Measurements from ENCODE around the gene CALML5. TPM values are rescaled to one million over a fixed set of nuclear protein-coding genes. Genes with fewer than 3 reads are reported as not detected.

The CALML5 gene
- polyA plus RNA-seq, 1 of the 3 experiments (the other 2 are of a cell fraction), result not detected

DNA sequence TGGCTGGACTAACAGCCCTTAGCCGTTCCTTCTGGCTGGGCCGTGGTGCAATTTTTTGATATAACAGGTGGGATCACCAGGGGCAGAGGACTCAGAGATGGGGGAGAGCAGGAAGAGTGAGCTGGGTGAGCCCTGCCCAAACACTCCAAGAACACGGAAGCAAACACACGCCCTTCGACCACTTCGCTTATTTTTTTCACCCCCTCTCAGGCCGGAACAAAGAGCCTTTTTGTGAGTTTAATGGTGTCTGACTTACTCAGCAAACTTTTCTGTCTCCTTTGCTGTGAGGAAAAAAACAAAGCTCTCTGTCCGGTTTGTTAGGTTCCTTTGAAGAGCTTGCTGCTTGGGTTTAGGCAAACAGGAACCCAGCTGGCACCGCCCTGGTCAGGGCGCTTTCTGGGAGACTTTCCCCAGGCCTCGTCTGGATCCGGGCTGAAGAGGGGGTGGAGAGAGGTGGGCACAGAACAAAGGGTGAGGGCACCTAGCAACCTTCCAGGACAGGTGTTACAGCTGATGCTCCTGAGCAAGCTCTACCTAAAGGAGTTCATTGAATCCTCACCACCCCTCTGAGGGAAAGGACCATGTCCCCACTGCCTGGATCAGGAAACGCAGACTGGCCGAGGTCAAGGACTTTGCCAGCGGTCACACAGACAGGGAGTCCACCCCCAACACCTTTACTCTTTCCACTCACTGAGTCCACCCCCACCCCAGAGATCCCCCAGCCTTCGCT lies 48.7 kb upstream of the CALML5 start:
- peak overlapping the region; percentile 71; the same call in 1 of the 2 replicates for H2AFZ ChIP-seq (ENCODE audit: low read depth)
- CTCF ChIA-PET, result interaction anchor here (0.8 to 1.1 kb wide), 2 partner anchors 48 to 75 kb away, joined by 3 to 4 read pairs; no protein-coding TSS in a partner anchor
- TF ChIP-seq YY1 (IDR thresholded peaks at IDR 0.05; ENCODE audit: low read depth), result no peak
- TF ChIP-seq POLR2AphosphoS5 (IDR thresholded peaks at IDR 0.05; ENCODE audit: low read depth, low read length), result no peak
- no peak for TF ChIP-seq EP300 (IDR thresholded peaks at IDR 0.05; ENCODE audit: borderline replicate concordance in 1 of 2, low read depth in 1 of 2, low read length in 1 of 2)
- H3K9me2 ChIP-seq, result no peaks in the 10 kb centered on the region
- H3K27me3 ChIP-seq (ENCODE audit: insufficient read depth), result no peaks in the 10 kb centered on the region
- H3K4me1 ChIP-seq (ENCODE audit: control insufficient read depth in 1 of 2, insufficient read depth in 2 of 2, low read depth in 1 of 2, low read length in 1 of 2), result peaks cover 15 to 20% of the 10 kb centered on the region in 2 experiments; a peak in 2 of 4 replicates
- H4K20me1 ChIP-seq (ENCODE audit: insufficient read depth), result no peaks in the 10 kb centered on the region
- peak overlapping the region; percentile 40; the same call in 1 of the 2 replicates for H3K4me2 ChIP-seq
- no peak for DNase-seq
- H3F3A ChIP-seq (replicated peaks; ENCODE audit: insufficient read depth), result peaks cover 4% of the 10 kb centered on the region
- H3K9me3 ChIP-seq, result no peaks in the 10 kb centered on the region
- H3K9ac ChIP-seq, result no peak overlapping the region
- peak overlapping the region in 1 of 2 experiments; percentile 68; a peak in 2 of 4 replicates for H3K27ac ChIP-seq (ENCODE audit: low read depth in 2 of 2, low read length in 1 of 2)
- H3K4me3 ChIP-seq (ENCODE audit: low read depth in 2 of 2, low read length in 1 of 2), result no peak overlapping the region
- no peaks in the 10 kb centered on the region for H3K79me2 ChIP-seq (ENCODE audit: insufficient read depth)
- POLR2A ChIA-PET, result no interaction called here
- no peaks in the 10 kb centered on the region for H3K36me3 ChIP-seq (replicated peaks in 1 of 2; ENCODE audit: control insufficient read depth in 1 of 2, insufficient read depth in 2 of 2, low read length in 1 of 2)
- WGBS (ENCODE audit: low lambda C conversion rate), result 77% methylated on average over 14 of the region's 16 CpGs

DNA sequence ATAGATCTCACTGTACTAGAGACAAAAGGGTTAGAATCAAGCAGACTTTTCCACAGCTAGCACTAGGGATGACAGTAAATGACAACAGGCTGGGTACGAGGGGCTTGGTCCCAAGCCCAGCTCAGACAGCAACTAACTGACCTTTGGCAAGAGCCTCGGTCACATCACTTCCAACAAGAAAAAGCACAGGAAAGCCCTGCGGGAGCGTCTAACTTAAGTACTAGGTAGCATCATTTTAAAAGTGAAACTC lies 48.2 kb upstream of the CALML5 start:
- no peaks in the 10 kb centered on the region for H3K9me2 ChIP-seq
- H3K27me3 ChIP-seq (ENCODE audit: insufficient read depth), result no peaks in the 10 kb centered on the region
- H3K36me3 ChIP-seq (replicated peaks in 1 of 2; ENCODE audit: control insufficient read depth in 1 of 2, insufficient read depth in 2 of 2, low read length in 1 of 2), result no peaks in the 10 kb centered on the region
- H3K79me2 ChIP-seq (ENCODE audit: insufficient read depth), result no peaks in the 10 kb centered on the region
- no peaks in the 10 kb centered on the region for H4K20me1 ChIP-seq (ENCODE audit: insufficient read depth)
- H3K9me3 ChIP-seq, result 0 out of 2 replicates have a peak, but pooled peaks cover 2% of the 10 kb centered on the region
- H3K27ac ChIP-seq (ENCODE audit: low read depth in 2 of 2, low read length in 1 of 2), result no peak overlapping the region
- H3K9ac ChIP-seq, result no peak overlapping the region
- DNase-seq, result no peak
- peaks cover 15 to 20% of the 10 kb centered on the region in 2 experiments; a peak in 2 of 4 replicates for H3K4me1 ChIP-seq (ENCODE audit: control insufficient read depth in 1 of 2, insufficient read depth in 2 of 2, low read depth in 1 of 2, low read length in 1 of 2)
- no peak overlapping the region for H3K4me2 ChIP-seq
- H2AFZ ChIP-seq (ENCODE audit: low read depth), result no peak overlapping the region
- peaks cover 4% of the 10 kb centered on the region for H3F3A ChIP-seq (replicated peaks; ENCODE audit: insufficient read depth)
- ChIA-PET POLR2A (no interaction called here), CTCF (interaction anchor here (1.1 kb wide), 1 partner anchor 76 kb away, joined by 4 read pairs; no protein-coding TSS in a partner anchor)
- WGBS (ENCODE audit: low lambda C conversion rate), result 68% methylated on average over 4 of the region's 4 CpGs
- TF ChIP-seq POLR2AphosphoS5 (IDR thresholded peaks at IDR 0.05; ENCODE audit: low read depth, low read length), result no peak
- TF ChIP-seq ELF1 (IDR thresholded peaks at IDR 0.05), result no peak
- no peak for TF ChIP-seq RCOR1 (IDR thresholded peaks at IDR 0.05; ENCODE audit: low read length)
- TF ChIP-seq NFIC (IDR thresholded peaks at IDR 0.05; ENCODE audit: borderline replicate concordance), result no peak
- TF ChIP-seq EP300 (IDR thresholded peaks at IDR 0.05; ENCODE audit: borderline replicate concordance in 1 of 2, low read depth in 1 of 2, low read length in 1 of 2), result no peak
- TF ChIP-seq TEAD4 (IDR thresholded peaks at IDR 0.05; ENCODE audit: borderline replicate concordance, insufficient read depth), result no peak
- TF ChIP-seq EZH2phosphoT487 (IDR thresholded peaks at IDR 0.05; ENCODE audit: borderline replicate concordance, low read depth), result no peak
- no peak for TF ChIP-seq GATA2 (CRISPR knock-in tag; IDR thresholded peaks at IDR 0.05)
- TF ChIP-seq, protein P1, sequence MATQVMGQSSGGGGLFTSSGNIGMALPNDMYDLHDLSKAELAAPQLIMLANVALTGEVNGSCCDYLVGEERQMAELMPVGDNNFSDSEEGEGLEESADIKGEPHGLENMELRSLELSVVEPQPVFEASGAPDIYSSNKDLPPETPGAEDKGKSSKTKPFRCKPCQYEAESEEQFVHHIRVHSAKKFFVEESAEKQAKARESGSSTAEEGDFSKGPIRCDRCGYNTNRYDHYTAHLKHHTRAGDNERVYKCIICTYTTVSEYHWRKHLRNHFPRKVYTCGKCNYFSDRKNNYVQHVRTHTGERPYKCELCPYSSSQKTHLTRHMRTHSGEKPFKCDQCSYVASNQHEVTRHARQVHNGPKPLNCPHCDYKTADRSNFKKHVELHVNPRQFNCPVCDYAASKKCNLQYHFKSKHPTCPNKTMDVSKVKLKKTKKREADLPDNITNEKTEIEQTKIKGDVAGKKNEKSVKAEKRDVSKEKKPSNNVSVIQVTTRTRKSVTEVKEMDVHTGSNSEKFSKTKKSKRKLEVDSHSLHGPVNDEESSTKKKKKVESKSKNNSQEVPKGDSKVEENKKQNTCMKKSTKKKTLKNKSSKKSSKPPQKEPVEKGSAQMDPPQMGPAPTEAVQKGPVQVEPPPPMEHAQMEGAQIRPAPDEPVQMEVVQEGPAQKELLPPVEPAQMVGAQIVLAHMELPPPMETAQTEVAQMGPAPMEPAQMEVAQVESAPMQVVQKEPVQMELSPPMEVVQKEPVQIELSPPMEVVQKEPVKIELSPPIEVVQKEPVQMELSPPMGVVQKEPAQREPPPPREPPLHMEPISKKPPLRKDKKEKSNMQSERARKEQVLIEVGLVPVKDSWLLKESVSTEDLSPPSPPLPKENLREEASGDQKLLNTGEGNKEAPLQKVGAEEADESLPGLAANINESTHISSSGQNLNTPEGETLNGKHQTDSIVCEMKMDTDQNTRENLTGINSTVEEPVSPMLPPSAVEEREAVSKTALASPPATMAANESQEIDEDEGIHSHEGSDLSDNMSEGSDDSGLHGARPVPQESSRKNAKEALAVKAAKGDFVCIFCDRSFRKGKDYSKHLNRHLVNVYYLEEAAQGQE (IDR thresholded peaks at IDR 0.05; ENCODE audit: low read depth, low read length), result no peak
- TF ChIP-seq, protein P2, sequence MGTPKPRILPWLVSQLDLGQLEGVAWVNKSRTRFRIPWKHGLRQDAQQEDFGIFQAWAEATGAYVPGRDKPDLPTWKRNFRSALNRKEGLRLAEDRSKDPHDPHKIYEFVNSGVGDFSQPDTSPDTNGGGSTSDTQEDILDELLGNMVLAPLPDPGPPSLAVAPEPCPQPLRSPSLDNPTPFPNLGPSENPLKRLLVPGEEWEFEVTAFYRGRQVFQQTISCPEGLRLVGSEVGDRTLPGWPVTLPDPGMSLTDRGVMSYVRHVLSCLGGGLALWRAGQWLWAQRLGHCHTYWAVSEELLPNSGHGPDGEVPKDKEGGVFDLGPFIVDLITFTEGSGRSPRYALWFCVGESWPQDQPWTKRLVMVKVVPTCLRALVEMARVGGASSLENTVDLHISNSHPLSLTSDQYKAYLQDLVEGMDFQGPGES (IDR thresholded peaks at IDR 0.05; ENCODE audit: low read depth, low read length), result no peak
- TF ChIP-seq, protein P3, sequence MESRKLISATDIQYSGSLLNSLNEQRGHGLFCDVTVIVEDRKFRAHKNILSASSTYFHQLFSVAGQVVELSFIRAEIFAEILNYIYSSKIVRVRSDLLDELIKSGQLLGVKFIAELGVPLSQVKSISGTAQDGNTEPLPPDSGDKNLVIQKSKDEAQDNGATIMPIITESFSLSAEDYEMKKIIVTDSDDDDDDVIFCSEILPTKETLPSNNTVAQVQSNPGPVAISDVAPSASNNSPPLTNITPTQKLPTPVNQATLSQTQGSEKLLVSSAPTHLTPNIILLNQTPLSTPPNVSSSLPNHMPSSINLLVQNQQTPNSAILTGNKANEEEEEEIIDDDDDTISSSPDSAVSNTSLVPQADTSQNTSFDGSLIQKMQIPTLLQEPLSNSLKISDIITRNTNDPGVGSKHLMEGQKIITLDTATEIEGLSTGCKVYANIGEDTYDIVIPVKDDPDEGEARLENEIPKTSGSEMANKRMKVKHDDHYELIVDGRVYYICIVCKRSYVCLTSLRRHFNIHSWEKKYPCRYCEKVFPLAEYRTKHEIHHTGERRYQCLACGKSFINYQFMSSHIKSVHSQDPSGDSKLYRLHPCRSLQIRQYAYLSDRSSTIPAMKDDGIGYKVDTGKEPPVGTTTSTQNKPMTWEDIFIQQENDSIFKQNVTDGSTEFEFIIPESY (IDR thresholded peaks at IDR 0.05; ENCODE audit: borderline replicate concordance, low read depth), result no peak
- no peak for TF ChIP-seq RAD21 (IDR thresholded peaks at IDR 0.05; ENCODE audit: low read length)
- no peak for TF ChIP-seq SMC3 (IDR thresholded peaks at IDR 0.05; ENCODE audit: low read depth, low read length)
- TF ChIP-seq TCF12 (IDR thresholded peaks at IDR 0.05), result no peak
- TF ChIP-seq, protein P4, sequence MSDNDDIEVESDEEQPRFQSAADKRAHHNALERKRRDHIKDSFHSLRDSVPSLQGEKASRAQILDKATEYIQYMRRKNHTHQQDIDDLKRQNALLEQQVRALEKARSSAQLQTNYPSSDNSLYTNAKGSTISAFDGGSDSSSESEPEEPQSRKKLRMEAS (IDR thresholded peaks at IDR 0.05; ENCODE audit: low read depth), result no peak
- TF ChIP-seq RXRA (IDR thresholded peaks at IDR 0.05; ENCODE audit: borderline replicate concordance, low read depth), result no peak
- TF ChIP-seq FOXM1 (IDR thresholded peaks at IDR 0.05; ENCODE audit: low read depth), result no peak
- no peak overlapping the region for H3K4me3 ChIP-seq (ENCODE audit: low read depth in 2 of 2, low read length in 1 of 2)

All from SK-N-SH (cell line).